Activated naive CD4-positive, alpha-beta T cell treated with anti-CD3 and anti-CD28 coated beads for 36 hours (primary cell): ENCODE results near the gene RCAN1. TPM values are rescaled to one million over a fixed set of nuclear protein-coding genes. Genes with fewer than 3 reads are reported as not detected.

ENCODE experiments used
- CTCF ChIA-PET: fragments of 350-600 bp; sonication (Branson Sonifier 250); formaldehyde crosslinking; loops from one replicate; lab custom pipeline; 2021; ENCODE audit warnings: antibody characterized with exemption; lab: Charles Lee
- DNase-seq: peaks from one replicate; pipeline ENCODE4 v3.0.0-alpha.2; 2020
- H3K27ac Mint-ChIP-seq: one replicate; pipeline ENCODE4 v1.8.0; 2021; ENCODE audit warnings: mild to moderate bottlenecking, mixed read lengths
- H3K27me3 Mint-ChIP-seq: one replicate; pipeline ENCODE4 v1.8.0; 2021; ENCODE audit warnings: low read depth, mixed read lengths
- H3K36me3 Mint-ChIP-seq: one replicate; pipeline ENCODE4 v1.8.0; 2021; ENCODE audit warnings: low read depth, mixed read lengths
- H3K4me1 Mint-ChIP-seq: one replicate; pipeline ENCODE4 v1.8.0; 2021; ENCODE audit warnings: low read depth, mixed read lengths
- H3K4me3 Mint-ChIP-seq: one replicate; pipeline ENCODE4 v1.8.0; 2021; ENCODE audit warnings: mild to moderate bottlenecking, moderate library complexity, mixed read lengths
- H3K9me3 Mint-ChIP-seq: one replicate; pipeline ENCODE4 v1.8.0; 2021; ENCODE audit warnings: mixed read lengths
- intact Hi-C: fragments of 100-400 bp; cut with micrococcal nuclease; formaldehyde crosslinking; loops from one replicate; pipeline ENCODE4 v1.15.1; 2023
- total RNA-seq, 2 experiments: library from RNA; stranded (reverse); gene quantifications; one replicate each; pipeline ENCODE4 v1.2.3, GENCODE V29; 2021

The RCAN1 gene
- total RNA-seq, 2 experiments from 2014 or later: 2.3 to 2.9 TPM

- CTCF ChIA-PET: interaction anchor here (1.7 kb wide), 1 partner anchor 8 kb away, joined by 4 read pairs; no protein-coding TSS in a partner anchor
- H3K4me1 Mint-ChIP-seq: peaks cover 4% of the 10 kb centered on the region
Measured at GRCh38 chr21:34595457-34595856, 19.5 kb downstream of the RCAN1 start.

GRCh38 chr21:34594566-34595234, 20.2 kb downstream of the RCAN1 start:
- no peak overlapping the region for H3K27ac Mint-ChIP-seq
- CTCF ChIA-PET: interaction anchor here (1.7 kb wide), 1 partner anchor 8 kb away, joined by 4 read pairs; no protein-coding TSS in a partner anchor
- intact Hi-C loops: no loop called here
- no peaks in the 10 kb centered on the region for H3K27me3 Mint-ChIP-seq
- H3K4me1 Mint-ChIP-seq: peaks cover 10% of the 10 kb centered on the region
- H3K36me3 Mint-ChIP-seq: no peaks in the 10 kb centered on the region
- H3K9me3 Mint-ChIP-seq: no peaks in the 10 kb centered on the region
- H3K4me3 Mint-ChIP-seq: no peak overlapping the region
- DNase-seq: no peak

More at GRCh38 chr21:34595457-34595856, 19.5 kb downstream of the RCAN1 start:
- DNase-seq: no peak
- Mint-ChIP-seq H3K36me3 (no peaks in the 10 kb centered on the region), H3K27me3 (no peaks in the 10 kb centered on the region), H3K27ac (no peak overlapping the region), H3K4me3 (no peak overlapping the region), H3K9me3 (no peaks in the 10 kb centered on the region)
- intact Hi-C loops: no loop called here

DNA sequence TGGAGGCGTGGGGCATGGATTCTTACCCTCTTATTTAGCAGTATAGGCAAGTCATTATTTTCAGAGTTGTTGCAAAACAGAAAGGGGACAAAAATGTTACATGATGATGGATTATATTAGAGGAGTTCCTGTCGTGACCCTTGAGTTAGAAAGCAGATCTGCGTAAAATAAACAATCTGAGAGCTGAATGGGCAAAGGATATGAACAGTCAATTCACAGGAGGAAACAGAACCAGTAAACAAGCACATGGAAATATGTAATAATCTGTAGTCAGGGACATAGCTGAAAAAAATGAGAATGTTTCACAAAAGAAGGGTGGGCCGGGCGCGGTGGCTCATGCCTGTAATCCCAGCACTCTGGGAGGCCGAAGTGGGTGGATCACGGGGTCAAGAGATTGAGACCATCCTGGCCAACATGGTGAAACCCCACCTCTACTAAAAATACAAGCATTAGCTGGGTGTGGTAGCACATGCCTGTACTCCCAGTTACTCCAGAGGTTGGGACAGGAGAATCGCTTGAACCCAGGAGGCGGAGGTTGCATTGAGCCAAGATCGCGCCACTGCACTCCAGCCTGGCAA, 20.9 kb downstream of the RCAN1 start:
- CTCF ChIA-PET: interaction anchor here (1.7 kb wide), 1 partner anchor 9 kb away, joined by 4 read pairs; no protein-coding TSS in a partner anchor
- Mint-ChIP-seq H3K36me3 (no peaks in the 10 kb centered on the region), H3K9me3 (no peaks in the 10 kb centered on the region), H3K27ac (no peak overlapping the region), H3K27me3 (no peaks in the 10 kb centered on the region), H3K4me3 (no peak overlapping the region), H3K4me1 (peaks cover 12% of the 10 kb centered on the region)
- intact Hi-C loops: no loop called here
- no peak for DNase-seq

- intact Hi-C loops: no loop called here
- Mint-ChIP-seq H3K27me3 (no peaks in the 10 kb centered on the region), H3K4me1 (peaks cover 12% of the 10 kb centered on the region), H3K9me3 (no peaks in the 10 kb centered on the region), H3K4me3 (no peak overlapping the region), H3K27ac (no peak overlapping the region), H3K36me3 (no peaks in the 10 kb centered on the region)
- CTCF ChIA-PET: interaction anchor here (0.9 to 1.7 kb wide), 2 partner anchors 9 to 10 kb away, joined by 4 read pairs; no protein-coding TSS in a partner anchor
- no peak for DNase-seq
Measured at GRCh38 chr21:34593423-34593822, 21.5 kb downstream of the RCAN1 start.

DNA sequence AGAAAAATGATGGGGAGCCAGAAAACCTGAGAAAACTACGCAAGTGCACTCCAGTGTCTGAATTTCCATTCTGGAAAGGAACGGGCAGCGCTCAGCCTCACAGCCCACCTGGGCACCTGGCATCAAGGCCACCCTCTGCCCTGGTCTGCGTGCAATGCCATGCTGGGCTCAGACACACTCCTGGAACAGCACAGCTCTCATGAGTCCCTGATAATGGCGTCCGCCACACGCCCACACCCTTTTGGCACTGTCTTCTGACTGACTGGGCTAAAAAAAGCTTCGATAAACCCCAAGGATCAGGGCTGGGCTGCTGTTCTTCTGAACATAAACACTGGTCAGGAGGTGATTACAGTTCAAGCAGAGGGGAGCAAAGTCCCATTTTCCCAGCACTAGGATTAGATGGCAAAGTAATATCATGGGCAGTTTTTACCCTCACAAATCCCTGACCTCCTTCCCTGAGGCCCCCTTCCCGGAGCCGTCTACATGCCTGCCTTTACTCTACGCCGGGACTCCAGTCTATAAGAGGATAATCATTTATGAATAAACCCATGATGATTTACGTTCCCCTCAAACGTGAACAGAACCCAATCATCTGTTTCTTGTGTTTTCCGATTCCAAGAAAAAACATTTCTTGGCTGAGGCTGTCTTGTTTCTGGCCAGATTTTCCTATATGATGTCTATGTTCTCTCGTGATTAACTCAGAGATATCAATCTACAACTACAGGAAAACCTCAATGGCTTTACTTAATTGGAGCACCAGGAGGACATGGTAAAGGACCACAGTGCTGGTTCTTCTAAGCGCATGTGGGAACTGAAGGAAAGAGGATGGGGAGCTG, 22.6 kb downstream of the RCAN1 start:
- H3K4me3 Mint-ChIP-seq: no peak overlapping the region
- no peak for DNase-seq
- CTCF ChIA-PET: interaction anchor here (0.9 kb wide), 1 partner anchor 10 kb away, joined by 4 read pairs; no protein-coding TSS in a partner anchor
- intact Hi-C loops: no loop called here
- H3K4me1 Mint-ChIP-seq: peaks cover 10% of the 10 kb centered on the region
- H3K9me3 Mint-ChIP-seq: peaks cover 2% of the 10 kb centered on the region
- H3K27ac Mint-ChIP-seq: no peak overlapping the region
- no peaks in the 10 kb centered on the region for H3K27me3 Mint-ChIP-seq
- no peaks in the 10 kb centered on the region for H3K36me3 Mint-ChIP-seq

DNA sequence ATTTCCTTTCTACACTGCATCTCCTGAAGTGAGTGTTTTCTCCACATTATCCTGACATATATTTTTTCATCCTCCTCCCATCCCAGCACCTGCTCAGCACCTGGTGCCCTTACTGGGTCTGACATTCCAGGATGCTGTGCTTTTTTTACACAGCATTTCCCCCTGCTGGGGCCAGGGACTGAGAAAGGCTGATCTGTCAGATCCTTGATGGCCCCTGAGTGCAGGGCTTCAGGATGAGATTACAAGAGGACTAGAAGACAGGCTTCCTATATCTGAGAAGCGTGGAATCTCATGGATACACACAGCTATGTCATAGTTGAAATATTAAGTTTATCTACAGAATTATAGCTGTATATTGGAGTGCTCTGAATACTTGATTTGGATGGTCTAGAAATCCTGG, 24.4 kb downstream of the RCAN1 start:
- intact Hi-C loops: no loop called here
- no peaks in the 10 kb centered on the region for H3K27me3 Mint-ChIP-seq
- H3K9me3 Mint-ChIP-seq: peaks cover 2% of the 10 kb centered on the region
- H3K36me3 Mint-ChIP-seq: peaks cover 2% of the 10 kb centered on the region
- H3K4me3 Mint-ChIP-seq: no peak overlapping the region
- H3K4me1 Mint-ChIP-seq: peaks cover 10% of the 10 kb centered on the region
- CTCF ChIA-PET: no interaction called here
- no peak overlapping the region for H3K27ac Mint-ChIP-seq
- no peak for DNase-seq

DNA sequence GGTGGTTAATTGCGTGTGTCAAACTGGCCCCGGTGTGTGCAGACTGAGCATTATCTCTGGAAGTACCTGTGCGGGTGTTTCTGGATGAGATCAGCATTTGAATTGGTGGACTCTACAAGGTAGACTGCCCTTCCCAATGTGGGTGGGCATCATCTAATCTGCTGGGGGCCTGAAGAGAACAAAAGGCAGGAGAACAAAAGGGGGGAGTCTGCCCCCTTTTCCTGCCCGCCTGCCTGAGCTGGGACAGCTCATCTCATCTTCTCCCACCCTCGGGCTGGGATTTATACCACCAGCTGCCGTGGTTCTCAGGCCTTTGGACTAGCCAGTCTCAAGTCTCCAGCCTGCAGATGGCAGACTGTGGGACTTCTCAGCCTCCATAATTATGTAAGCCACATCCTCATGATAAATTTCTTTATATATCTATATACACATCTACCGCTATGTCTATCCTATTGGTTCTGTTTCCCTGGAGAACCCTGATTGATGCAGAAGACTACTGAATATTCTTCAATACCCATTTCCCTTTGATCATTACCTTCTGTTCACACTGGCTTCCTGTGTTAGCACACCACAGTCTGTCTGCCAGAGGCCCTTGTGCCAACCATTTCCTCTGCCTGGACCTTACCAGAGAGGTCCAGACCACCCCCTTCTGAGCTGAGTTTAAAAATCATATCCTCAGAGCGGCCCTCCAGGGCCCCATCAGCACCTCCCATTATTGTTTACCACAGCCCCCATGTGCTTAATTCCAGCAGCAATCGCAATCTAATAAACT, 25.2 kb downstream of the RCAN1 start:
- Mint-ChIP-seq H3K4me1 (peaks cover 10% of the 10 kb centered on the region), H3K27ac (no peak overlapping the region), H3K36me3 (peaks cover 2% of the 10 kb centered on the region), H3K4me3 (no peak overlapping the region), H3K27me3 (no peaks in the 10 kb centered on the region), H3K9me3 (peaks cover 2% of the 10 kb centered on the region)
- no peak for DNase-seq
- CTCF ChIA-PET: no interaction called here
- intact Hi-C loops: no loop called here

GRCh38 chr21:34583926-34584563, 30.9 kb downstream of the RCAN1 start:
- Mint-ChIP-seq H3K27ac (no peak overlapping the region), H3K36me3 (peaks cover 2% of the 10 kb centered on the region), H3K9me3 (peaks cover 2% of the 10 kb centered on the region), H3K4me3 (no peak overlapping the region), H3K27me3 (no peaks in the 10 kb centered on the region), H3K4me1 (peaks cover 5% of the 10 kb centered on the region)
- CTCF ChIA-PET: interaction anchor here (0.7 kb wide), 1 partner anchor 955 kb away, joined by 3 read pairs; no protein-coding TSS in a partner anchor
- intact Hi-C loops: loop anchor here (5.0 kb wide), 1 partner anchor 57 kb away; no protein-coding TSS in a partner anchor
- no peak for DNase-seq

DNA sequence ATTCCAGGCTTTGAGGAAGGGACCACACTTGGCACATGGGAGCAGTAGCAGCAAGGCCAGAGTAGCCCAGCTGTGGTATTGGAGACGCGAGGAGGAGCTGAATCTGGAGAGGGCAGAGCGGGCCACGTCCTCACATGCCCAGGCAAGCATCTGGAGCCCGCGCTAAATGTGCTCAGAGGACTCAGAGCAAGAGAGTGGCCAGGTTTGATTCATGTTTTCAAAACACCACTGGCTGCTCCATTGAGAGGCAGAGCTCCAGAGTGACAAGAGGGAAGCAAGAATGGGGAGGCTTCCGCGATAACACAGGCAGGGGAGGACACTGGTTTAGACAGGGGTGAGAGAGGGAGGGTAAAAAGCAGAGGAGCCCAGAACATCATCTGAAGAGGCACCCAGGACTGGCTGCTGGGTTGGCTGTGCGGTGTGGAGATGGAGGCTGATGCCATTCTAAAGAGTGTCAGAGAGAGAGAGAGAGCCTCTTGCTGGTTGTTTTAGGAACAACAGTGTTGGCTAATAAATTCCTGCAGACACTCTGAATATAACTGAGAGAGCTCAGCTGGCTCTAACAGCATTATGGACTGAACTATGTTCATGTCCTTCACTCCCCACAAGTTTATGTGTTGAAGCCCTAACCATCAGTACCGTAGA, 32.3 kb downstream of the RCAN1 start:
- Mint-ChIP-seq H3K27ac (no peak overlapping the region), H3K4me1 (peaks cover 5% of the 10 kb centered on the region), H3K9me3 (peaks cover under 1% of the 10 kb centered on the region), H3K36me3 (peaks cover 2% of the 10 kb centered on the region), H3K4me3 (no peak overlapping the region), H3K27me3 (no peaks in the 10 kb centered on the region)
- intact Hi-C loops: loop anchor here (5.0 kb wide), 1 partner anchor 55 kb away; no protein-coding TSS in a partner anchor
- peak; percentile 17 for DNase-seq
- CTCF ChIA-PET: interaction anchor here (0.7 to 1.8 kb wide), 4 partner anchors 20 to 75 kb away, joined by 3 to 6 read pairs (median 6); no protein-coding TSS in a partner anchor

DNA sequence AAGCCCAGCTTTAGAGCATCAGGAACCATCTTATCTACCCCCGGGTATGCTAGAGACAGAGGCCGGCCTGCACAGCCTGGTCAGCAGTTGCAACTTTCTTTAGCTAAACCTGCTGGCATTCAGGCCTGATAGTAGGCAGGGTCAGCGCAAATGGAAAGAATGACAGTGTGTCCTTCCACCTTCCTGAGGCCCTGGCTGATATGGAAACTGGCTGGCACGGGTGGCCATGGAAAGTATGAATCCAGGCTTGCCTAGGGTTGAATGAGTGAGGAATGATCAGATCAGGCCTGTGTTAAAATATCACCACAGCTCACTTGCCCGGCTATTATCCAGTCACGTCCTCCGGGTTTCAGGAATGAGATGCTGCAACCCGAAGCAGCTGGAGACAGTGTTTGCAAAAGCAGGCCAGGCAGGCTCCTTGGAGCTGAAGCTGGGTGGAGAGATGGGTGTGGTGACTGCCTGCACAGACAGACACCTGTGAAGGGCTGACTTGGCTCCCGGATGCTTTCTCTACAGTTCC, 34.7 kb downstream of the RCAN1 start:
- CTCF ChIA-PET: no interaction called here
- Mint-ChIP-seq H3K36me3 (peaks cover under 1% of the 10 kb centered on the region), H3K4me1 (peaks cover 5% of the 10 kb centered on the region), H3K4me3 (no peak overlapping the region), H3K9me3 (no peaks in the 10 kb centered on the region), H3K27ac (no peak overlapping the region), H3K27me3 (no peaks in the 10 kb centered on the region)
- intact Hi-C loops: loop anchor here (5.0 kb wide), 1 partner anchor 53 kb away; no protein-coding TSS in a partner anchor
- no peak for DNase-seq

DNA sequence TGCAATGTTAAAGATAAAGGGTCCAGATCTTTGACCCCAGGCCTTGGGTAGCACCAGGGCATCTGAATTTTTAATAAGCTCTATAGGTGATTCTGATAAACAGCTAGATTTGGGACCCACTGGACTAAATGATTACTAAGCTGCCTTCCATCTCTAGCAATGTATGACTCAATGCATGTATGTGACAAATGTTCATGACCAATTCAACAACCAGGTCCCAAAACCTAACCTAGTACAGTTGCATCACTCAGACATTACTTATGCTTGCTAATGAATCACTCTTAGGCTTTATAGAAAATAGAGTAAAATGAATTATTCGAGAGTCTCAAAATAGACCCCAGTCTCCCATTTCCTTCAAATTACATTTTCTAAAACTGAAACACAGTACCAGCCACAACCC, 35.5 kb downstream of the RCAN1 start:
- CTCF ChIA-PET: no interaction called here
- no peak overlapping the region for H3K27ac Mint-ChIP-seq

More for the DNA sequence above, 35.5 kb downstream of the RCAN1 start:
- no peaks in the 10 kb centered on the region for H3K27me3 Mint-ChIP-seq
- no peaks in the 10 kb centered on the region for H3K9me3 Mint-ChIP-seq
- peaks cover 5% of the 10 kb centered on the region for H3K4me1 Mint-ChIP-seq
- H3K4me3 Mint-ChIP-seq: no peak overlapping the region
- intact Hi-C loops: no loop called here
- DNase-seq: no peak
- H3K36me3 Mint-ChIP-seq: peaks cover 1% of the 10 kb centered on the region
